Stimulated activated CD4-positive, alpha-beta T cell treated with anti-CD3 and anti-CD28 coated beads, TNF-alpha, amount 100 ng/mL, for 48 hours (primary cell): ENCODE measurements around the gene SLC22A16.
"Not testable (repeated sequence)": the region's sequence is repeated elsewhere in the genome, so short reads cannot be mapped to it uniquely, and the experiment has no call there.

Experiments
- DNase-seq, 3 donors: peaks; one replicate each; pipeline ENCODE4 v3.0.0-alpha.2; 2020; ENCODE audit warnings: low read depth in 3 of 3

Gene SLC22A16, protein sequence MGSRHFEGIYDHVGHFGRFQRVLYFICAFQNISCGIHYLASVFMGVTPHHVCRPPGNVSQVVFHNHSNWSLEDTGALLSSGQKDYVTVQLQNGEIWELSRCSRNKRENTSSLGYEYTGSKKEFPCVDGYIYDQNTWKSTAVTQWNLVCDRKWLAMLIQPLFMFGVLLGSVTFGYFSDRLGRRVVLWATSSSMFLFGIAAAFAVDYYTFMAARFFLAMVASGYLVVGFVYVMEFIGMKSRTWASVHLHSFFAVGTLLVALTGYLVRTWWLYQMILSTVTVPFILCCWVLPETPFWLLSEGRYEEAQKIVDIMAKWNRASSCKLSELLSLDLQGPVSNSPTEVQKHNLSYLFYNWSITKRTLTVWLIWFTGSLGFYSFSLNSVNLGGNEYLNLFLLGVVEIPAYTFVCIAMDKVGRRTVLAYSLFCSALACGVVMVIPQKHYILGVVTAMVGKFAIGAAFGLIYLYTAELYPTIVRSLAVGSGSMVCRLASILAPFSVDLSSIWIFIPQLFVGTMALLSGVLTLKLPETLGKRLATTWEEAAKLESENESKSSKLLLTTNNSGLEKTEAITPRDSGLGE

DNA sequence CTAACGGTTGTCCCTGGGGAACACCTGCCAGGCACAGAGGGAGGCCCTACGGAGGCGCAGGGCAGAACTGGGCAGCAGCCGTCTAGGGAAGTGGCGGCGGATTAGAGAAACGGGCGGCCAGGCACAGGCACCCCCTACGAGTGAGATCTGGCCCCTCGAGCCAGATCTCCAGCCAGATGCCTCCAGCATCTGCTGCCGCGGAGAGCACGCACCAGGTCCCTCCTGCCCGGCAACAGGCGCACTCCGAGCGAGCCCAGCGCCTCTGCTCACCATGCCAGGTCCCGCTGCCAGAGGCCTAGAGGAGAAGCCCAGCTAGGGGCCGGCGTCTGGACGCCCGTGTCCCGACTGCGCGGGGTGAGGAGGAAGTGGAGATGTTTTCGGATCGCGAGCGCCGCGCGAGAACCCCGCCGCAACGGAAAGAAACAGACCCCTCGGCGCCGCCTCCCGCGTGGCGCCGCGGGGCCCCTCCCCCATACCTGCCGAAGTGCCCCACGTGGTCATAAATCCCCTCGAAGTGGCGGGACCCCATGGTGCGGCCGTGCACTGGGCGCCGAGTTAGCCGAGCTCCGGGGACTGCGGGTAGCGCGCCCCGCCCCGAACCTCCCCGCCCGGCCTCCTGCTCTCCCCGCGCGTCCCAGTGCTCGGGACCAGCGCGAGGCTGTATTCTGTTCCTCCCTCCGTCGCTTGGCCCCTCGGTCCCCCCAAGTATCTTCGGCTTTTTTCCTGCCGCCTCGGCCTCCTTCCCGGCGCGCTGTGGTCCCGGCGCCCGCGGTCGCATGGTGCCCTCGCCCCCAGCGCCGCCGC, at the start of gene SLC22A16:
Gene SLC22A16, minus strand, starts transcription at position 568 of the 804 bp plus-strand sequence. Its CDS starts 39 bp downstream, at position 529.
- DNase-seq, result no peak

DNA sequence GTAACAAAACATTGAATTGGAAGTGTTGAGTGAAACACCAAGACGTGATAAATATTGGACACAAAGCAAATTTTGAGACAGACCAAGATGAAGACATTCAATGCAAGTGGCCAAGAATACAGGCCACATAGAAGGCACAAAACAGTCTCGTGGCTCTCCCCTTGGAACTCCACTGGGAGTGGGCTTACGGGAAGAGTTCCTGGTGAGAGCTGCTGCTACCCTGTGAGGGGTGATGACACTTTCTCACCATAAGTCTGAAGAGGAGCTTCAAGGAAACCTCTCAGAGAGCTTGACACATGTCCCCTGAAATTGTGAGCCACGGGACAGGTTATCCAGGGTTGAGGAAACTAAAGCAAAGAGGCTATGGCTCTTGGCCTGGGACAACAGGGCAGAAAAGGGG, 48.6 kb upstream of the SLC22A16 start:
- no peak for DNase-seq

DNA sequence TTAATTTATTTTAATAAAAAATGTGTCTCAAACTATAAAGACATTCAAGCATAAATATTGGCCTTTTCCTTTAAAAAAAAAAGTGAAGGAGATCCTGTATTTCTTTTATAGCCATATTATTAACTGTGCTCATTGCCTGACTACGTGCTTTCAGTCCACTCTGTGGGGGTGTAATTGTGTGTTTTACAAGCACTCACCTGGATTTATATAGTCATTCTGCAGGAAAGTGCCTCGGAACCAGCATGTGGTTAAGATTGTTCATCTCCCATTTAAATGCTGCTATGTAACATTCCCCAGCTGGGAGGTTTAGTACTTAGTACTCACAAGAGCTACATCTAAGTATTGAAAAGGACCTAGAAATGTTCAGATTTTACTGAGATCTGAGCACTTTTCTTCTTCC, 47.9 kb upstream of the SLC22A16 start:
- no peak for DNase-seq

DNA sequence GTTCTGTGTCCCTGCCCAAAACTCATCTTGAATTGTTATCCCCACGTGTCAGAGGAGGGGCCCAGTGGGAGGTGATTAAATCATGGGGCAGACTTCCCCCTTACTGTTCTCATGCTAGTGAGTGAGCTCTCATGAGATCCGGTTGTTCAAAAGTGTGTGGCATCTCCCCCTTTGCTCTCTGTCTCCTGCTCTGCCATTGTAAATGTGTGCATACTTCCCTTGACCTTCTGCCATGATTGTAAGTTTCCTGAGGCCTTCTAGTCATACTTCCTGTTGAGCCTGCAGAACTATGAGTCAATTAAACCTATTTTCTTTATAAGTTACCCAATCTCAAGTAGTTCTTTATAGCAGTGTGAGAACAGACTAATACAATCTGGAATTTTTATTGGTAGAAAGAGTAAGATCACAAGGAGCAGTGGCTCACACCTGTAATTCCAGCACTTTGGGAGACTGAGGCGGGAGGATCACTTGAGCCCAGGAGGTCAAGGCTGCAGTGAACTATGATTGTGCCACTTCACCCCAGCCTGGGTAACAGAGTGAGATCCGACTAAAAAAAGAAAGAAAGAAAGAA, 47.1 kb upstream of the SLC22A16 start:
- DNase-seq, result no peak

DNA sequence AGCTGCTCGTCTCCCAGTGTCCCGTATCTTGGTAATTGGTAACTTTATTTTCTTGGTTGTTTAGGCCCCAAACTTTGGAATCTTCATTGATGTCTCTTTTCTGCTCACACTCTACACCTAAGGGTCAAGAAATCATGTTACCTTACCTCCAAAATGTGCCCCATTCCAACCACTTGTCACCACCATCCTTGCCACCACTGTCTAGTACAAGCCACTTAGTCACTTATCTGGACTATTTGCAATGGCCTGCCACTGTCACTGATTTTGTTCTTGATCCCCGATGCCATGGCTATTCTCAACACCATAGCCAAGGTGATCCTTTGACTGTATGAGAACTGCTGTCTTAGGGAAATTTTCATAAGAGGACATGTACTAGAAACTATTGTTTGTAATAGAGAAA, 46.0 kb upstream of the SLC22A16 start:
- no peak for DNase-seq

DNA sequence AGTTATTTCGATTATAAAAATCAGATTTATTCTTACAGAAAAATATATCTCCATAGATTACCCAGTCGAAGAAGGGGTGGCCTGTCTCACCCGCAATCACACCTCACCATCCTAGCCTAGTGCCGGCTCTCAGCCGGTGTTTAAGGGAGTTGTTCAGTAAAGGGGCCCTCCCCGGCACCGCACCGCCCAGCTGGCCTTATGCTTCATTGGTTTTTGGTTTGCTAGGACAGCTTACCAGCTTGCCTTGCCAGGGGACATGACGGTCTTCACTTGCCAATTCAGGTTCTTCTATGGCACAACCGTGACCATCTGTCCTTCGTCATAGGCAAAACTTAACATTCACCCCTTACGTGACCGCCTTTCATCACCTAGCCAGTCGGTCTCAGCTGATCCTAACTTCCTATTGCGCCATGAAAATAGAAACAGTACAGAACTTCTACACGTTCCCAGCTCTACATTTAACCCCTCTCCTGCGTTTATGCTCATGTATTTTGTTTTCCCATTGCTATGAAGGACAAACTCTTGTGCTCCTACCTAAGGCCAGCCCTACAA, 44.7 kb upstream of the SLC22A16 start:
- no peak for DNase-seq

DNA sequence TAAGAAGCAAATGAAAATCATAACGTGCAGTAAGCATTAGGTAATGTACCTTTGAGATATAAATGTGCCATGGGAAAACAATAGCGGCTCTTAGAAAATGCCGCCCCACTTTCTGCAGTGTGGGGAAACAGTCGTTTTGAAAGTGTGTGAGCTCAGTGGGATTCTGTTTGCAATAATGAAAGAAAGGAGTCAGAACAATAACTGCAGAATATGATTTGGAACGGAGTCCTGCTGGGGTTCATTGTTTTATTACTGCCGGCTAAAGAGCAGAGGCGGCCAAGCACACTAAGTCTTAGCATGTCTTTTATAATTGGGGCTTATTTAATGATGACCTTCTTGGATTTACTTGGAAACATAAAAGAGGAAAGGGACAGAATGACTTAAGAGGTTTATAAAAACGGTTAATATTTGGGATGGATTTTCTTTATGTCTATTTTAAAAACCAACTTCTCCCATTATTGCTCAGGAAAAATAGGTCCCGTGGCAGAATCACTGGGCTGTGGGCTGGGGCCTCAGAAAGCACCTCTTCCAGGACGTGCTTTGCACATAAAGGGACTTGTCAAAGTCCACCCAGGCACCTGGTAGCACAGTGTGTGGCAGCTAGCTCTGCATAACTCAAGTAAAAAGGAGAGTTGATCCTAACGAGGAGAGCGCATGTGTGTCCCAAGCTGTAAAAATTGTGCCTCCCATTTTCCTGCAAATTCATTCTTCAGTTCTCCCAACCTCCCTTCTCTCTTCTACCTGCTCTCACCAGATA, 44.0 kb upstream of the SLC22A16 start:
- DNase-seq, result no peak

DNA sequence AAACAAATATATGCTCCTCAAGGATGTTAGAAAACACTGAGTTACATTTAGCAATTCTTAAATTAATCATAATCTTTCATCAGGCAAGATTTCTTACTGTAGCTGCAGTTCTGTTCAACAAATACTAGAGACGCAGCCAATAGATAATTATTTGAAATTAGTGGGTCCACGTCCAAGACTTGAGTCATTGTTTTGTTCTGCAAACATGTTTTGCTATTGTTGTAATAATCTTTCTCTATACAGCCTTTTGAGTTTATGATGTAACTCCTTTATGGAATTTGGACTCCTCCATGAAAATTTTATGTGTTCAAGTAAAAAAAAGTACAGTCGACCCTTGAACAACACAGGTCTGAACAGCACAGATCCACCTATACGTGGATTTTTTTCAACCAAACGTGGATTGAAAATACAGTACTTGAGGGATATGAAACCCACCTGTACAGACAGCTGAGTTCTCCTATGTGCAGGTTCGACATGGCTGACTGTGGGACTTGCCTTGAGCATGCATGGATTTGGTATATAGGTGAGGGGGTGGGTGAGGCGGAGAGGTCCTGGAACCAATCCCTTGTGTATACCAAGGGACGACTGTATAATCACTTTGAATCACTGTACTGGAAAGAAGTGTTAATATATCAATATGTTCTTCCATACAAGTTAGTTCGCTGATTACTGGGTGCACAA, 41.3 kb upstream of the SLC22A16 start:
- no peak for DNase-seq

DNA sequence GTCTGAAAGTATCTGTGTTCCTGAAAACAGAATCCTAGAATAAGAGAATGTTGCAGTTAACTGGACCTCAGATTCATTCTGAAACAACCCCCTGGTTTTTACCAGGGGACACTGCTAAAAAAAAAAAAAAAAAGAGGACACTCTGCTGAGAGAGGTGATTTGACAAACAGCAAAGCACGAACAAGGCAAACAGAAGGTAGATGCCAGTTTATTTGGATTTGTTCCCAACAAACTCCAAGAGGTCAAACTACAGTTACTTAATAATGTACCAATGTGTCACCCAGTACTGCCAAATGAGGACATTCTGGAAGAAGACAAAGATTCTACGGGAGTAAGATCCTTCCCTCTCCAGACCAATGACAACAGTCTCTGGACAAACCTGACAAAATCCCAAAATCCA, 40.6 kb upstream of the SLC22A16 start:
- no peak for DNase-seq

DNA sequence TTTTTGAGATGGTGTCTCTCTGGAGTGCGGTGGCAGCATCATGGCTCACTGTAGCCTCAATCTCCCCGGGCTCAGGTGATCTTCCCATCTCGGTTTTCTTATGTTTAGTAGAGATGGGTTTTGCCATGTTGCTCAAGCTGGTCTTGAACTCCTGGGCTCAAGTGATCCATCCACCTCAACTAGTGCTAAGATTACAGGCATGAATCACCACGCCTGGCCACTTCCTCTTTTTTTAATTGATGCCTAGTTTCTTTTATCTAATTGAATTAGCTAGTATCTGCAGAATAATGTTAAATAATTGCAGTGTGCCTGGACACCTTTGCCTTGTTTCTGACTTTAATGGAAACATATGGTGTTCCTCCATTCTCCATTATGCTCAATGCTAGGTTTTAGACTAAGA, 38.4 kb upstream of the SLC22A16 start:
- DNase-seq, result no peak

DNA sequence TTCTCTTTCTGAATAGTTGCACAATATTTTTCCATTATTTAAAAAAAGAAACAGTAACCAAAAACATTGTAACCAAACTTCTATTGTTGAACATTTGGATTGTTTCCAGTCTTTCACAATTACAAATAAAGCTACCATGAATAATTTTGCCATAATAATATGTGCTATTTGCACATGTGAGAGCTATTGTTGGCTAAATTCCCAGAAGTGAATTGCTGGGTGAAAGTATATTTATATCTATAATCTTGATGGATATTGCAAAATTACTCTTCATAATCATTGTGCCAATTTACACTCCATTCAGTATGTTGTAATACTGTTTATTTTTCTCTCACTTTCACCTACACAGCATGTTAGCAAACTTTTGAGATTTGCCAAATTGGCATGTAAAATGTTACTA, 36.6 kb upstream of the SLC22A16 start:
- no peak for DNase-seq

DNA sequence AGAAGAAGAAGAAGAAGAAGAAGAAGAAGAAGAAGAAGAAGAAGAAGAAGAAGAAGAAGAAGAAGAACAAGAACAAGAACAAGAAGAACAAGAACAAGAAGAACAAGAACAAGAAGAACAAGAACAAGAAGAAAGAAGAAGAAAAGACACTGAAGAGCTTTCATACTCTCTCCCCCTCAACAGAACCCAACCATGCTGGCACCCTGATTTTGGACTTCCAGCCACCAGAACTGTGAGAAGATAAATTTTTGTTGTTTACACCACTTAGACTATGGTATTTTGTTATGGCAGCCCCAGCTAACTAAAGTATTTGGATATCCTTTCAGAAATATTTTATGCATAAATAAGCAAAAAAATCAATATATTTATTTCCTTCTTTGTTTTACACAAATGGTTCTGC, 36.1 kb upstream of the SLC22A16 start:
- not testable (repeated sequence) for DNase-seq

DNA sequence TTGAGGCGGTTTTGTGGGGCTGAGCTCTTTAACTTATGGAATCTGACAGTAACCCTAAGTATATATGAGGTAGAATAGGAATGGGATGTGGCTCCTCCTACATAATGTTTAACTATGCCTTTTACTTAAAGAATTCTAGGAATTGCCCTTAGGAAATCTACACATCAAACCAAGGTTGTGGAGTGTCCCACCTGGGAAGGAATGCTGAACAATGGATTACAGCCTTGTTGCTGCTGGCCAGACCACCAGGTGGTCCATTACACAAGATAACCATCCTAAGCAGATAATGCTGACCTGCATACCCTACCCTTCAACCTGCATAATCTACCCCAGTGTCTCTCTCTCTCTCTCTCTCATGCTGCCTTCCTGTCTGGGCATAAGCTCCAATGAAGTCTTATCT, 35.0 kb upstream of the SLC22A16 start:
- DNase-seq, result no peak

DNA sequence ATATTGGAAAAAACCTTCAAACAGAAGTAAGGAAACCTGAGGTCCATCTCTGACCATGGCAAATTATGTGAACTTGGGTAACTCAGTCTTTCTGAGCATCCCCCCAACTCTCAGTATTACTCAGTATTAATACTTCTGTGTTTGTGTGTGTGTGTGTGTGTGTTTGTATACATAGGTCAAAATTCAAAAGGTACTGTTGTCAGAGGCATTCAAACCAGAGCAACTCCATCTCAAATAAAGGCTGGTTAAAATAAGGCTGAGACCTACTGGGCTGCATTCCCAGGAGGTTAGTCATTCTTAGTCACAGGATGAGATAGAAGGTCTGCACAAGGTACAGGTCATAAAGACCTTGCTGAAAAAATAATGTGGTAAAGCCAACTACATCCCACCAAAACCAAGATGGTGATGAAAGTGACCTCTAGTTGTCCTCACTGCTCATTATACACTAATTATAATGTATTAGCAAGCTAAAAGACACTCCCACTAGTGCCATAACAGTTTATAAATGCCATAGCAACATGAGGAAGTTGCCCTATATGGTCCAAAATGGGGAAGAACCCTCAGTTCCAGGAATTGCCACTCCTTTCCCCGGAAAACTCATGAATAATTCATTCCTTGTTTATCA, 33.3 kb upstream of the SLC22A16 start:
- DNase-seq, result no peak

DNA sequence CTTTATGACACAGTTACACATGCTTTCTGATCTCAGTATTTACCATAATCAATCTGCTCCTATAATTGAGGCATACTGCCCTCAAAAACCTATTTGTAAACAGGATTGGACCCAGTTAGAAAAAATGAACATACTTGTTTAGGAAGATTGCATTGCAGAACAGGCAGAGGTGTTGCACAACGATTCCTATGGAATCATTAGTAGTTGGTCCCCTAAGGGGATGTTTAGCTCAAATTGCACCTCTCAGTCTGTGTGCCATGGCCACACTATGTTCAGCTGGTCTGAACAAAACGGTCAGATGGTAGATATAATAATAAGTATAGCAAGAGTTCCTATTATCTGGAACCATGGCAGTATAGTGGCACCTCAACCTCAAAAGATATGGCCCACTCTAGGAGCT, 28.5 kb upstream of the SLC22A16 start:
- not testable (repeated sequence) for DNase-seq

DNA sequence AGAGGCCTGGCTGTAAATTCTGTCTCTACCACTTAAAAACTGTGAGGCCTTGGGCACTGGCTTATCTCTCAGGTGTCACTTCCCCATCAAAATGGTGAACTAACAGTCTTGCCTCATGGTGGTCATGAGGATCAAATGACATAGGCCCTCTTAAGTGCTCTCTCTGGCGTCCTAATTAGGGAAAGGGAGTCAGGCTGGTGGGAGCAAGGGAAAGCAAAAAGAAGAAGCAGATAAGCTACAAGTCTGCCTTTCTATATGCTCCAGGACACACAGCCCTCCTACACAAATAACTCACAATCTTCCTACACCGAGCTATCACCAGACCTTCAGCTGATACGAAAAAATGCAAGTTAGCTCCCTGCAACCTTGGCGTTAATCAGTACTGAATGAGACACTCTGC, 19.5 kb upstream of the SLC22A16 start:
- DNase-seq, result no peak

DNA sequence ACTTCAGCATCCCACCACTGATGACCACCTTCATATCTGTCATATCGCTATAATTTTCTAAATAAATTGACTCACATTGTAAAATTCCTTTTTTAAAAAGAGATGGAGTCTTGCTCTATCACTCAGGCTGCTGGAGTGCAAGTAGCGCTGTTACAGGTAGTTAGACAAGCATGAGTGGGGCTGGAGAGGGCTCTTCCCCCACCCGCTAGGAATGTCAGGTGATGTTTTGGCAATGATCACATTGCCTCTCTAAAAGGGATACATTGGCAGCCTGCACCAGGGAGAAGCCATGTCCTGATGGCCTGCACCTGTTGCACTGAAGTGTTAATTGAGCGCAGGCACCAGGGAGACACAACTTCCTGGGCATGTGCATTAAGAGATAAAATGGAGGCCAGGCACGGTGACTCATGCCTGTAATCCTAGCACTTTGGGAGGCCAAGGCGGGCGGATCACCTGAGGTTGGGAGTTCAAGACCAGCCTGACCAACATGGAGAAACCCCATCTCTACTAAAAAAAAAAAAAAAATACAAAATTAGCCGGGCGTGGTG, 16.9 kb upstream of the SLC22A16 start:
- no peak for DNase-seq

DNA sequence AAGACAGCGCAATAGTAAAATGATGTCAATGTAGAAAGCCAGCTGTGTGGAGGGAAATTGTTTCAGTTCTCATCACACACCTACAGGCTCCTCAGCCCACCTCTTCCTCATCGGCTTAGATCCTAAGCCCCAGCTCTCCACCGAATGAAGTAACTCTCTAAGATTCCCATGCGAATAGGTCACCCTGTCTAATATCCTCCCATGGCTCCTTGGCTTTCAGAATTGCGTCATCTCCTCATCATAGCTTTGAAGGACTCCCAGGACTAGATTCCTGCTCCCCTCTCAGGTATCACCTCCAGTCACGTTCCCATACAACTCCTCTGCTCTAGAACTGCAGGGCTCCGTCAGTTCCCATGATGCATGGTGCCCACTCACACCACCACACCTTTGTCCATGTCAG, 16.2 kb upstream of the SLC22A16 start:
- DNase-seq, result no peak

DNA sequence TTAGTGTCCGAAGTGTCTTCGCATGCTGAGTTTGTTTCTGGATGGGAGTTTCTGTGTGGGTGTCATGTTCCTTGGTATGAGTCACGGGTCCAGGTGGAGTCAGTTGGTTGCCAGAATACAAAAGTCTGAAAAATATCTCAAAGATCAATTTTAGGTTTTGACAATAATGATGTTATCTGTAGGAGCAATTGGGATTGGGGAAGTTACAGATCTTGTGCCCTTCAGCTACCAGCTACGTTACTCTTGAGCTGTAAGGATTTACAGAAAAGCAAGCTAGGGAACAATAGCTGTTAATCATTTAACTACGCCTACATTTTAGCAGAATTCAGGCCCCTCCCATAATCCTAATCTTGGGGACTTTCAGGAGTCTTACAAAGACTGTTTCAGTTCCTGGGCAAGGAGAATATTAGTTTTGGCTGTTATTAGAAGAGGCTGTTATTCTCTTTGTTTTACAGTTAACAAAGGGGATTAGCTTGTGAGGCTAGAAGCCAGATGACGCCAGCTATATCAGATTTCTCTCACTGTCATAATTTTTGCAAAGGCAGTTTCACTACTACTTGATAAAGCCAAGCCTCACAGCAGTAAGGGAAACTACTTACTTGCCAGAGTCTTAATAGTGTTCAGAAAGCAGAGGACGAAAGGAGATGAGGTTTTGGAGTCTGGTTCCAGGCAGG, 15.4 kb upstream of the SLC22A16 start:
- no peak for DNase-seq

DNA sequence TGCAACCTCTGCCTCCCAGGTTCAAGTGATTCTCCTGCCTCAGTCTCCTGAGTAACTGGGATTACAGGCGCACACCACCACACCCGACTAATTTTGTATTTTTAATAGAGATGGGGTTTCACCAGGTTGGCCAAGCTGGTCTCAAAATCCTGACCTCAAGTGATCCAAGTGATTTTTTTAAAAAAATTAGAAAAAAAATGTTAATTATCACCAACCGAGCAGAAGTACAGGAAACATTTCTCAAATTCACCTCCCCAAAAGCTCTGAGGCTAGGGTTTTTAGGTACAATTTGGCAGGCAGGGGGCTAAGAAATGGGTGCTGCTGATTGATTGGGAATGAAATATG, 14.9 kb upstream of the SLC22A16 start:
- DNase-seq, result no peak
